HG02884 (cell line): ENCODE measurements around the gene ABCC10.
"Not testable (repeated sequence)": the region's sequence is repeated elsewhere in the genome, so short reads cannot be mapped to it uniquely, and the experiment has no call there.

Source experiments
- ATAC-seq: cut with Tn5 transposase; IDR thresholded peaks from one replicate; pipeline ENCODE4 v1.9.1; 2021; ENCODE audit warnings: mild to moderate bottlenecking, moderate library complexity; ENCODE audit not compliant: unreplicated experiment

The ABCC10 gene

GRCh38 chr6:43405354-43405753 is 22.0 kb upstream of the ABCC10 start:
- no peak for ATAC-seq

DNA sequence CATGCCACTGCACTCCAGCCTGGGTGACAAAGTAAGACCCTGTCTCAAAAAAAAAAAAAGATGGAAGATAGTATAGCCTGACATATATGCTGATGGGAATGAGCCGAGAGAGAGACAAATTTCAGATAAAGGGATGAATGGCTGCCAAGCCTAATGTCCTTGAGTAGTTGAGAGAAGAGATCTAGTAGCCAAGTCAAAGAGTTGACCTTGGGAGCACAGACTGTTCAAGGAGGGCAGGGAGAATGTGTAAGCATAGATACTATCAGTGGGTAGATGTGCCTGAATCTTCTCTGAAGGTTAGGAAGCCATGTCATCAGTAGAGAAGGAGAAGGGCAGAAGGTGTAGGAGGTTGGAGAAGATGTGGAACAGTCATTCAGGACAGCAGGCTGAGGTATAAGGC is 20.0 kb upstream of the ABCC10 start:
- no peak for ATAC-seq

- no peak for ATAC-seq
These were observed 19.1 kb upstream of the ABCC10 start for GRCh38 chr6:43408259-43408658.

DNA sequence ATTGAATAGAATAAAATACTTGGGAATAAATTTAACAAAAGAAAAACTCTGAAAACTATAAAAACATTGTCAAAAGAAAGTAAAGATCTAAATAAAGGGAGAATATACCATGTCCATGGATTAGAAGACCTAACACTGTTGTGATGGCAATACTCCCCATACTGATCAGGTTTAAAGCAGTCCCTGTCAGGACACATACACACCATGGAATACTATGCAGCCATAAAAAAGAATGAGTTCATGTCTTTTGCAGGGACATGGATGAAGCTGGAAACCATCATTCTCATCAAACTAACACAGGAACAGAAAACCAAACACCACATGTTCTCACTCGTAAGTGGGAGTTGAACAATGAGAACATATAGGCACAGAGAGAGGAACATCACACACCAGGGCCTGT is 16.6 kb upstream of the ABCC10 start:
- not testable (repeated sequence) for ATAC-seq

DNA sequence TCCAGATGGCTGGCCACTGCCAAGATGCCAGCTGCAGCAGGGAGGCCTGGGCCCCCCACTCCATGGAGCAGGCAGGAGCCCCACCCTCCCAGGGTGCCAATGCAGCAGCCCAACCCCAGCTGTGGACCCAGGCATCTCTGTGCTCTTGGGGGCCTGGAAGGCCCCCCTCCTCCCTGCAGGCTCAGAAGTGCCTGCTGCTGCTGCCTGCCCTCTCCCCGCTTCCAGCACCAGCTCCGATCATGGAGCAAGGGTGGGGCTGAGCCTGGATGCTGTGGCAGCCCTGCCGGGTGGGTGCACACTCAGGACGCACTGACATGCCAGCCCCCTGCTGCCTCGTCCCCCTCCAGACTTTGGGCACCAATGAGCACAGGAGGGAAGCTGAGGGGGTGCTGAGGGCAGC is 14.8 kb upstream of the ABCC10 start:
- no peak for ATAC-seq

- no peak for ATAC-seq
These were observed 14.3 kb upstream of the ABCC10 start for GRCh38 chr6:43413002-43413401.

DNA sequence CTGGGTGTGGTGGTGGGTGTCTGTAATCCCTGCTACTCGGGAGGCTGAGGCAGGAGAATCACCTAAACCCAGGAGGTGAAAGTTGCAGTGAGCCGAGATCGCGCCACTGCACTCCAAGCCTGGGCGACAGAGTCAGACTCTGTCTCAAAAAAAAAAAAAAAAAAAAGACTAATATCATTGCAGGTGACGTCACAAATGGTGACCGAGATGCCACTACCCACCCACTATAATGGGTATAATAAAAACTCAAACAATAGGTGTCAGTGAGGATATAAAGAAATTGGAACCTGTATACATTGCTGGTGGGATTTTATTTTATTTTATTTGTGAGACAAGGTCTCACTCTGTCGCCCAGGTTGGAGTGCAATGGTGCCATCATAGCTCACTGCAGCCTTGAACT is 12.1 kb upstream of the ABCC10 start:
- ATAC-seq: not testable (repeated sequence)

- ATAC-seq: no peak
These were observed 10.4 kb upstream of the ABCC10 start for GRCh38 chr6:43416935-43417334.

DNA sequence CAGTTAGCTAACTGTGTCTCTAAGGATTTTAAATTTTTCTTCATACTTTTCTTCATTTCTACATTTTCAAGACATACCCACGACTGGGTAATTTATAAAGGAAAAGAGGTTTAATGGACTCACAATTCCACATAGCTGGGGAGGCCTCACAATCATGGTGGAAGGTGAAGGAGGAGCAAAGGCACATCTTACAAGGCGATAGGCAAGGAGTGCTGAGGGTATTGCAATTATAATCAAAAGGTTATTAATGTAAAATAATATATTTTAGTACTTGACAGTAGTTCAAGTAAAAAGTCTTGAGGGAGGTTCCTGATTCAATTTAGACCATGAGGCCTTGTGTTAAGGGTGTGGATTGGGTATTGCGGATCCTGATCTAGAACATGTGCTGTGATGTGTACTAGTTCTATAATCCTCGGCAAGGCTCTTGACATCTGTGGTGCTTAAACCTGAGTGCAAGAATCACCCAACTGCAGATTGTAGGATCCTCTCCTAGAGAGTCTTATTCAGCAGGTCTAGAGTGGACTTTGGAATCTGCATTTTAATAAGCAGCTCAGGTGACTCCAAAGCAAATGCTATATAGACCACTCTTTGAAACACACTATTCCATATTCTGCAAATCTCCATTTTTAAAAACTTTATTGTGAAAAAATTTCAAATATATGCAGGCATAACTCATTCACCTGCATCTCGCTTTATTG is 7.2 kb upstream of the ABCC10 start:
- no peak for ATAC-seq

- no peak for ATAC-seq
These were observed 5.5 kb upstream of the ABCC10 start for GRCh38 chr6:43421831-43422230.

- ATAC-seq: not testable (repeated sequence)
These were observed 2.3 kb upstream of the ABCC10 start for GRCh38 chr6:43425083-43425482.

- peak; percentile 8 for ATAC-seq
These were observed 374 bp upstream of the ABCC10 start for GRCh38 chr6:43426928-43427405.

DNA sequence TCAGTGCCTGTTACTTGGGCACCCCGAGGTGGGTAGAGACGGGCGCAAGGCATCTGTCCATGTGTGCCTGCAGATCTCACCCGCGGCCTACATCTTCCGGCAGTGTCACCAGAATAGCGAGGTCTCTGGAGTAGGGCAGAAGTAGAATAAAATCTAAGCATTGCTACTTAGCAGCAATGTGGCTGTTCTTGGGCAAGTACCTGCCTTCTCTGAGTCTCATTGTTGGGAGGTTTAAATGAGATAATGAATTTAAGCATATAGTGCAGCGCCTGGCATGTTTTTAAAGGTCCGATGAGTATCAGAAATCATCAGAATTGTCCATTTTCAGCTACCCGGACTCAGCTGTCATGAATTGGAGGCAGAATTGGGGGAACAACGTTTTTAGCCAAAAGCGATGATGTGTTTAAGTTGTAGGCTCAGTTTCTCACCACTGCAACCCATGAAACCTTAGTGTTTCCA is 800 bp downstream of the ABCC10 start:
- ATAC-seq: no peak

GRCh38 chr6:43428874-43429273 is 1.5 kb downstream of the ABCC10 start:
- ATAC-seq: no peak

DNA sequence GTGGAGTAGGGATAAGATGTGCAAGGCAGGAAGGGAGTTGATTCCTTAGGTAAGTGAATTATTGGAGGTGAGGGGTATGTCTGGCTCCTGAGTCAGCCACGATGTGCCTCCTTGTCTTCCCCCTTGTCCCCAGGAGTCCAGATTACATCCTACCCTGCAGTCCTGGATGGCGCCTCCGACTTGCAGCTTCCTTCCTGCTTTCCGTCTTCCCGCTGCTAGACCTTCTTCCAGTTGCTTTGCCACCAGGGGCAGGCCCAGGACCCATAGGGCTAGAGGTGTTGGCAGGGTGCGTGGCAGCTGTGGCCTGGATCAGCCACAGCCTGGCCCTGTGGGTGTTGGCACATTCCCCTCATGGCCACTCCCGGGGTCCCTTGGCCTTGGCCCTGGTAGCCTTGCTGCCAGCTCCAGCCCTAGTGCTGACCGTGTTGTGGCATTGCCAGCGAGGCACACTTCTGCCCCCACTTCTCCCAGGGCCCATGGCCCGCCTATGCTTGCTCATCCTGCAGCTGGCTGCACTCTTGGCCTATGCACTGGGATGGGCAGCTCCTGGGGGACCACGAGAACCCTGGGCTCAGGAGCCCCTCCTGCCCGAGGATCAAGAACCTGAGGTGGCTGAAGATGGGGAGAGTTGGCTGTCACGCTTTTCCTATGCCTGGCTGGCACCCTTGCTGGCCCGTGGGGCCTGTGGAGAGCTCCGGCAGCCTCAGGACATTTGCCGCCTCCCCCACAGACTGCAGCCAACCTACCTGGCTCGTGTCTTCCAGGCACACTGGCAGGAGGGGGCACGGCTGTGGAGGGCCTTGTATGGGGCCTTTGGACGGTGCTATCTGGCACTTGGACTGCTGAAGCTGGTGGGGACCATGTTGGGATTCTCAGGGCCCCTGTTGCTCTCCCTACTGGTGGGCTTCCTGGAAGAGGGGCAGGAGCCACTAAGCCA is 4.9 kb downstream of the ABCC10 start:
- no peak for ATAC-seq

DNA sequence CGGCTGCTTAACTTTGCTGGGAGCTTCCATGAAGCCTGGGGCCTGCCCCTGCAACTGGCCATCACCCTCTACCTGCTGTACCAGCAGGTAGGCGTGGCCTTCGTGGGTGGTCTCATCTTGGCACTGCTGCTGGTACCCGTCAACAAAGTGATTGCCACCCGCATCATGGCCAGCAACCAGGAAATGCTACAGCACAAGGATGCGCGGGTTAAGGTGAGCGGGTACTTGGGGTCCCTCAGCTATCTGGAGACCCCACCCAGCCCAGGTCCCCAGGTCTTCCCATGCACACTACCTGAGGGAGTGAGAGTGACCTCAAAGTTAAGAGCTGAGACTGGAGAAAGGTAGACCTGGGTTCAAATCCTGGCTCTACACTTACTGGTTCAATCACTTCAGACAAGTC is 5.8 kb downstream of the ABCC10 start:
- ATAC-seq: no peak

DNA sequence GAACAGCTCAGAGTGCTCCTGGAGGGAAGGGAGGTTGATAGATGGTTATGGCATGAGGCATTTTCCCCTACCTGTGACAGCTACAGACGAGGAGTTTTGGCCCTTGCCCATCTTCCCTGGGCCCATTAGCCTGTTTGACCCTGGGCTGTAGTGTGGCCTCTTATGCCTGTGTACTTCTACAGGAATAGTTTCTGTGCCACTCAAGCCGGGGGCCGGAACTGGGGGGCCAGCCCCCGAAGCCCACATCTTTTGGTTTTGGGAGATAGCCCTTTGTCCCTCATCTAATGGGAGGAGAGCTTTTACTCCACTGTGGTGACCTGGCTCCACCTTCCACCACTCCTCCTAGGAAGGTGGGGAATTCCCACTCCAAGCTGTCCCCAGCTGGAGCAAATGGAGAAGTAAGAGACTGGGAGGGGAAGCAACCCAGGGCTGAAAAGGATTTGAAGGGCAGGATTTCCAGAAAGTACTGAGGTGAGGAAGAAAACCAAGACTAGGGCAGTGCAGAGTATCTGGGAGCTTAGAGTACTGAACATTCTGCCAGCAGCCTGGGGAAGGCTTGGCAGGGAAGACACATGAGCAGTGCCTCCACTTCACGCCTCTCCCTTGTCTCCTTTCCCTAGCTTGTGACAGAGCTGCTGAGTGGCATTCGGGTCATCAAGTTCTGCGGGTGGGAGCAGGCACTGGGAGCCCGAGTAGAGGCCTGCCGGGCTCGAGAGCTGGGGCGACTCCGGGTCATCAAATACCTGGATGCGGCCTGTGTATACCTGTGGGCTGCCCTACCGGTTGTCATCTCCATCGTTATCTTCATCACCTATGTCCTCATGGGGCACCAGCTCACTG is 6.9 kb downstream of the ABCC10 start:
- ATAC-seq: no peak

DNA sequence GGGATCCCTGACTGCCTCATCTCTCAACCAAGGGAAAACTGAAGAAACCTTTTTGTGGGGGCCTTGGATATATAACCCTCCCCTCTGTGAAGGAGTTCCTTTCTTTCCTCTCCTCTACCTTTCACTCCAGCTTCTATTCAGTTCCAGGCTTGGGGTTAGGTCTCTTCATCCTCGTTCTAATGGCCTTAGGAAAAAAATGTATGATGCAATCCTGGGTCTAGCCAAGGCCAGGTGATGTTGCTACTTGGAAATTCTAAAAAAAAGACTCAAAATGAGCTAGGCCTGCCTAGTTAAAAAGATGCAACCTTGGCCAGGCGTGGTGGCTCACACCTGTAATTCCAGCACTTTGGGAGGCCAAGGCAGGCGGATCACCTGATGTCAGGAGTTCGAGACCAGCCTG is 7.6 kb downstream of the ABCC10 start:
- ATAC-seq: no peak

DNA sequence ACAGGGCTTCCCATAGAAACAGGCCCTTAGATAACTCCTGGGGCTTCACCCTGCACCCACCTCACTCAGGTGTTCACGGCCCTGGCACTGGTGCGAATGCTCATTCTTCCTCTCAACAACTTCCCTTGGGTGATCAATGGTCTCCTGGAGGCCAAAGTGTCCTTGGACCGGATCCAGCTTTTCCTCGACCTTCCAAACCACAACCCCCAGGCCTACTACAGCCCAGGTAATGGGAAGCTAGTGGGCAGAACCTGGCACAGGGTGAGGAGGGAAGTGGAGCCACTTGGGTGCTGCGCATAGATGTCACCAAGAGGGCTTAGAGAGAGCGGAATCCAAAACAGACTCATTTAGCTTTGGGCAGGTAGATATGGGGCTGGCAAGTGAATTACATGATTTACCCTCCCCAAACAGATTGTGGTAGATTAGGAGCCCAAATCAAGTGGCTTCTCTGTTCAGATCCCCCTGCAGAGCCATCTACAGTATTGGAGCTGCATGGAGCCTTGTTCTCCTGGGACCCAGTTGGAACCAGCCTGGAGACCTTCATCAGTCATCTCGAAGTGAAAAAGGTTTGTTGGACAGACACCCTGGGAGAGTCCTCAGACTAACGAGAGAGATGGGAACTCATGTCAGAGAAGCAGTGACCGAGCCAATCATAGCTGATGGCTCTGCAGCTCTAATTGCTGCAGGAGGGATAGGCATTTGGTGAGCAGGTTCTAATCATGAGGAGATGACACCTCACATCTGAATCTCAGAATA is 8.5 kb downstream of the ABCC10 start:
- ATAC-seq: no peak

DNA sequence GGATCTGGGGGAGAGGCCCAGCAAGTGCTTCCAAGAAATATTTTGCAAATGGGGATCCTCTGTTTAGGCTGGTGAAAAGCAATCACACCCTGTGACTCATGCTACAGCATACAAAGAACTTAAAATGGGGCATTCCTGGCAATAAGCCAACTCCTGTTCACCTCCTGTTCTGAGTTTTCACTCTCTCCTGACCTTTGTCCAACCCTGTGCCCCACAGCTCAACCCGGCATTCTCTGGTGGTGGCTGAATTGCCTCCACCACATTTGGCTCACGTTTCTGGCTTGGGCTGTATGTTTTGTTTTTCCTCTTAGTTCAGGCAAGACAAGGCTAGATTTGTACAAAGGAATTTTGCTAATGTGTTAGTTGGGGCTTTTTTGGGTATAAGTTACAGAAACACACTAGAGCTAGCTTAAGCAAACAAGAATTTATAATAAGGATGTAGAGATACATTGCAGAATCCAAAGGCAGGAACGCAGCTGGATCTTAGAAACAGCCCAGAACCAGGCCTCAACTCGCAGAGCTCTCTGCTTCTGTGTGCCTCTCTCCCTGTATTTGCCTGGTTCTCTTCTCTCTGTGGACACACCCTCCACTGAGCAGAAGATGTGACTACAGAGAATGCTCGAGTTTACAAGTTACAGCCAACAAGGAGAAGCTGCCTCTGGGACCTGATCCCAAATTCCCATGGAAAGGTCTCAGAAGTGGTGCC is 9.4 kb downstream of the ABCC10 start:
- no peak for ATAC-seq
